NCI-H2081 (cell line): ENCODE results near the gene C1orf159.

Experiments
- DNase-seq, 2 experiments: peaks; one replicate each; lab custom pipeline; 2025; lab: John Stamatoyannopoulos, UW

Gene C1orf159

GRCh38 chr1:1132042-1132950 is 16.4 kb upstream of the C1orf159 start:
- no peak for DNase-seq

DNA sequence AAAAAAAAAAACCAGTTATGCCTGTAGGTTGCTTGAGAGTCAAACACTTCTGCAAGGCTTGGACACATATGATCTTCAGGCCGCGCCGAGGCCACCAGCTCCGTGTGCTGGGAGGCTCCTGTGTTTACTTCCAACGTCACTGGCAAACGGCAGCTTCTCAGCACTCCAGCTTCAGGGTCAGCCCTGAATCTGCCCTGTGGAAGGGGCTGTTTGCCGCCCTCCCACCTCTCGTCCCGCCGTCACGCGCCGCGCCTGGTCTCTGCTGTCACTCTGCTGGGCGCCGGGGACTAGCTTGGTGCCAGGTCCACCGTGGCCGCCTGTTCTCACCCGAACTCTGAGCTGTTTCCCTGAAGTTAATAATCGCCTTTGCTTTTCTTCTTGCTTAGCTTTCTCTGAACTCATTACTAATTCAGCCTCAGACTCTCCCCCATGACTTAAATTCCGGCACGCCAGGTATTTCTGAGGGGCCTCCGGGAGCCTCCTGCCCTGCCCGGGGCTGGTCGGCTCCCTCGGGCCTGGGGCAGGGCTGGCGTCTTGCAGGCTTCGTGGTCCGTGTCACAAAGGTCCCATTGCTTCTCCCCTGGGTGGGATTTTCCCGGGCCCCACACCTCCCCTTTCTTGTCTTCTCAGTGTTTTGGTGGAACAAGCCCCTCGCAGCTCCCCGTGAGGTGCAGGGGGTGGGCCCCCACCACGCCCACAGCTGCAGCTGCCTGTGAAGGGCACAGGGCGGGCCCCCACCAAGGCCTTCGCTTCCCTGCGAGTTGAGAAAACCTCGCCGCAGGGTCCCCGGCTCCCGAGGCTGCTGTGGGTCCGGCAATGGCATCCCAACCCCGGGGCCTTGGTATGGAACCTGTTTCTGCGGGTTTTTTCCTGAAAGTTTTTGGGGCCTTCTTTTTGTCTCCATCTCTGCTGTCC is 14.6 kb upstream of the C1orf159 start:
- DNase-seq, result no peak

- DNase-seq, result no peak
Measured at GRCh38 chr1:1129381-1129821, 13.5 kb upstream of the C1orf159 start.

DNA sequence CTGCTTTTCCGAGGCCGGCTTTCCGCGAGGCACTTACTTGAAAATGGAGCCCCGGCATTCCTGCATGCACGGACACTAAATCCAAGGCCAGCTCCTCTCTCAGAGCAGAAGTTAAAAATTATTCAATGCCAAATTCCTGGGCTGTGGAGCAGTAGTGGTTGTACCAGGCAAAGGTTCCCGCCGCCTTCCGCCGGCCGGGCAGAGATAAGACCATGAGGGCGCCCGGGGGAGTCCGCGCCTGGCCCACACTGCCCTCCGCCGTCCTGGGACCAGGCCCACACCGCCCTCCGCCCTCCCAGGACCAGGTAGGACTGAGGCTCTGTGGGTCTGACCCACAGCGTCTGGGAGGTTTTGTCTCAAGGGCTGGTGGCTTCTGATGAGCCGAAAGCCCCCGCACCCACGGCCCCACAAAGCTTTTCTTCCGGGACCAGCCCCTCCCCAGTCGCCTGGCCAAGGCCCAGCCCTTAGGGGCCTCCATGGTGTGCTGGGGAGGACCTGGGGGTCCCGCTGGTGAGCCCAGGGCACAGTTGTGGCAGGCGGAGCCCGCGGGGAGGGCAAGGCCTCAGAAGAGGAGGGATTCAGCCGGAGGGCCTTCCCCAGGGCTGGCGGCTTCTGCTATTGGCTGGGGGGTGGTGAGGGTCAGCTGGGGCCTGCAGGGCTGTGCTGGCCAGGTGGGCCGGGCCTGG is 12.7 kb upstream of the C1orf159 start:
- no peak for DNase-seq

- DNase-seq, result no peak
Measured at GRCh38 chr1:1127551-1128451, 11.9 kb upstream of the C1orf159 start.

GRCh38 chr1:1125945-1126344 is 10.1 kb upstream of the C1orf159 start:
- DNase-seq, result no peak

DNA sequence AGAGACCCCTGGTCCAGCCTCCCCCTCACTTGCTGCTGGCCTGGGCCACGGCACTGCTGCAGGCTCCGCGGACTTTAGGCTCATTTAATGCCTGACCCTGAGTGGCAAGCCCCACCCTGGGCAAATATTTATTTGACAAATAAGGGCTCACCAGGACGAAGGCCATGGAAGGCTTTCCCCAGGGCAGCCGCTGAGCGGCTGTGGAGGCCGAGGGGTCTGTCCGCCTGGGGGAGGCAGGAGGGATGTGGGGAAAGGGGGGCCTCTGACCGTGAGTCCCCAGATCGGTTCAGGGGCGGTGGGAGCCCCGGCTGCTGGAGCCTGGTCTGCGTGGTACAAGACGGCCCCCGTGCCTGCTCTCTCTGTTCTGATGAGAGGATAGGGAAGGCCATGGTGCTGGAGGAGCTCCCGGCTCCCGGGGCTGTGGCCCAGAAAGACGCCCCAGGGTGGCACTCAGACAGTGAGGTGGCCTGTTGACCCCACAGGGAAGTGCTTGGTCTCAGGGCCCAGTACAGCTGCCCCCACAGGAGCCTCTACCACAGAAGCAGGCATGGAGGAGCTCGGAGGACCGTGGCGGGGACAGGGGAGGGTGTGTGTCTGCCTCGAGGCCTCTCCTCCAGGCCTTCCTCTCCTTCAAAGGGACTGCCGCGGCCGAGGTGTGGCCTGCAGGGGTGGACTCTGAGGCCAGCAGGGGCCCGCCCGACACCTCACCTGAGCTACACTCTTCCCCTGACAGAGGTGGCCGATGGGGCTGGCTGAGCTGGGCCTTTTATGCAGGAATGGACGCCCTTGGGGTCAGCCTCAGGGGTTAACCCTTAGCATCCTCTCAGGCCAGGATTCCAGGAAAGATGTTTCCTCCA is 9.1 kb upstream of the C1orf159 start:
- no peak for DNase-seq

GRCh38 chr1:1124508-1124785 is 8.6 kb upstream of the C1orf159 start:
- DNase-seq, result no peak

DNA sequence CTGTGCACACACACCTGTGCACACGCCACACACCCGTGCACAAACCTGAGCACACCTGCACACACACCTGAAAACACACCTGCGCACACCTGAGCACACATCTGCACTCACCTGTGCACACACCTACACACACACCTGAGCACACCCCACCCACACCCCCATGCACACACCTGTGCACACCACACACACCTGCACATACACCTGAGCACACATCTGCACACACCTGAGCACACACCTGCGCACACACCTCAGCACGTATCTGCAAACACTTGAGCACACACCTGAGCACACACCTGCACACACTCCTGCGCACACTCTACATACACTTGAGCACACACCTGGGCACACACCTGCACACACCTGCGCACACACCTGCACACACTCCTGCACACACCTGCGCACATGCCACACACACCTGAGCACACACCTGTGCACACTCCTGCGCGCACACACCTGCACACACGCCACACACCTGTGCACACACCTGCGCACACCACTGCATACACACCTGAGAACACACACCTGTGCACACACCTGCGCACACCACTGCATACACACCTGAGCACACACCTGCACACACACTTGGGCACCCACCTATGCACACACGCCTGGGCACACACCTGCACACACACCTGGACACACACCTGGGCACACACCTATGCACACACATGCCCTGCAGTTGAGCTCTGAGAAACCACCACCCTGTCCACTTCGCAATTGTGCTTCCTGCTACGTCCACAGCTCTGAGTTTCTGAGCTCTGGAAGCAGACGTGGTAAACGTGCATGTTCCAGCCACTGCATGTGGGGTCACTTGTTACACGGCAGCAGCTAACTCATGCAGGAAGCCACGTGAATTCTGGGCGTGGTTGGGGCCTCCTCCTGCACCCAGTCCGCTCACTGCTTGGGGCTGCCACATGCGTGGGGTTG is 8.0 kb upstream of the C1orf159 start:
- no peak for DNase-seq

DNA sequence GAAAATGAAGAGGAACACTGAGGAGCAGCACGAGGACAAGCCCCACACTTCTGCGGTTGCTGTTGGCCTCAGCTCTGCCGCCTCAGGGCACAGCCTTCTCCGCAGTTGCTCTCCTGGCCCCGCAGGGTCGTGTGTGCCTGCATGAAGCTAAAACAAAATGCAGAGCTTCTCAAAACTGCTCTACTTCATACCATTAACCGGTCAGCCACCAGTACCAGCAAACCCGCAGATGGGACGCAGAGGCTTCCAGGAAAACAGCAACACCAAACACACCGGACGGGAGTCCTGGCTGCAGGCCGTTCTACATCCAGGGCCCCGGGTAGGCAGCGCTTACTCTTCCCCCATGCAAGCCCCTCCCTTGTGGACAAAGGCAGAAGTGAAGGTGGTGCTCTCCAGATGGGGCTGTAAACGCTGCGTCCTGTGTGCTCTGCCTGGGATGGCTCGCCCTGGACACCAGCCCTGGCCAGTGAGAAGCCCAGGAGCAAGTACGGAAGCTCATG is 7.1 kb upstream of the C1orf159 start:
- no peak for DNase-seq

DNA sequence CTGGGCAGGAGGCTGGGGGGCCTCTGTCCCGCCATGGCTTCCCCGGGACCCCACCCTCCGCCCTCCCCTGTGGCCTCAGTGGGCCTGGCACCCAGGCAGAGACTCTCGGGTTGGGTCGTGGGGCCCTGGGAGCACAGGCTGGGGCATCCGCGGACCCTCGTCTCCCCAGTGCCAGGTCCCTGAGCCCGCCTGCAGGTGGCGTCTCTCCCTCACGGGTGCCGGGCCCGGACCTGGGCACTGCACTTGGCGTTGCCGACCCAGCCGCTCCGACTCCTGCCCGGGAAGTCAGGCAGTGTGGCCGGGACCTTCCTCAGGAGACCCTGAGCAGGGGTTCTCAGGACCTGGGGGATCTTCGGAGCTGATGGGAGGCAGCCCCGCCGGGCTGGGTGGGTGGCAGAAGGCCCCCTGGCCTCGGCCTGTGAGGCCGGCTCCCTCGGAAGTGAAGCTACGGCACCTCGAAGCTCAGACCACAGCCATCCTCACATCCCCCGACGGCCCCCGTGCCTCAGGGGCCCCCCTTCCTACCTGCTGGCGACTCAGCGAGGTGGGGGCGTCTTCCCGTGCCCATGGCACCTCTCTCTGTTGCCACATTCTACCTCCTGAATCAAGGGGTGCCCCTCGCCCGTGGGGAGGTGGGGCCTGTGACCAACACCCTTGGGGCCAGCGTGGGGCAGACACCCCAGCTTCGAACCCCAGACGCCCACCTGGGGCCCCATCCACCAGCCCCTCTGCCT is 6.4 kb upstream of the C1orf159 start:
- DNase-seq, result peak; percentile 67 to 73

- no peak for DNase-seq
Measured at GRCh38 chr1:1121611-1122077, 5.8 kb upstream of the C1orf159 start.

- DNase-seq, result peak; percentile 15 to 40
Measured at GRCh38 chr1:1120866-1121591, 5.1 kb upstream of the C1orf159 start.

DNA sequence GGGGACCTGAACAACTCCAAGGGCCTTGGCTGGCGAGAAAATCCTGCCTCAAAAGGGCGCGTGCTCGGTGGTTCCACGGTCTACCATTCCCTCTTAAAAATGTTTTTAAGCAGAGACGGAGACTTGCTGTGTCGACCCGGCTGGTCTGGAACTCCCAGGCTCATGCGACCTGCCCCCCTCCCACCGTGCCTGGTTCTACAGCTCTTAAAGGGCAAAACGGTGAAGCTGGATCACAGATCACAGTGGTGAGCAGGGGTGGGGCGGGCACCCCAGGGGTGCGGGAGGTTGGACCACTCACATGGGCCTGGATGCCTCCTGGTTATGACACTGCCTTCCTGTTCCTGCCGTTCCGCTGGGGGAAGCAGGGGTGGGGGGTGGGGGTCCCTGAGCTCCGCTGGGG is 4.2 kb upstream of the C1orf159 start:
- DNase-seq, result no peak

- no peak for DNase-seq
Measured at GRCh38 chr1:1119272-1119890, 3.5 kb upstream of the C1orf159 start.

GRCh38 chr1:1118876-1119220 is 3.0 kb upstream of the C1orf159 start:
- no peak for DNase-seq
